Activated B cell treated with CpG ODN at 0.5 μM for 24 hours (primary cell): ENCODE data around the gene PPL. TPM values are rescaled to one million over a fixed set of nuclear protein-coding genes. Genes with fewer than 3 reads are reported as not detected.
"Not testable (repeated sequence)": the region's sequence is repeated elsewhere in the genome, so short reads cannot be mapped to it uniquely, and the experiment has no call there.

Experiments used
- ATAC-seq: fragments of 200-7000 bp; cut with Tn5 transposase; one replicate; pipeline ENCODE4 v1.10.0; 2021; ENCODE audit warnings: low read depth, mild to moderate bottlenecking, moderate library complexity
- CTCF ChIA-PET: fragments of 350-600 bp; sonication (Branson Sonifier 250); formaldehyde crosslinking; loops from one replicate; lab custom pipeline; 2021; ENCODE audit warnings: antibody characterized with exemption; lab: Charles Lee
- POLR2A ChIA-PET: fragments of 350-600 bp; sonication (Branson Sonifier 250); formaldehyde crosslinking; loops from one replicate; lab custom pipeline; 2021; ENCODE audit warnings: antibody characterized with exemption; lab: Charles Lee
- DNase-seq: peaks from one replicate; pipeline ENCODE4 v3.0.0; 2022
- H3K27ac Mint-ChIP-seq: one replicate; pipeline ENCODE4 v1.8.0; 2020; ENCODE audit warnings: mixed read lengths
- H3K27me3 Mint-ChIP-seq: one replicate; pipeline ENCODE4 v1.8.0; 2021; ENCODE audit warnings: mixed read lengths
- H3K36me3 Mint-ChIP-seq: one replicate; pipeline ENCODE4 v1.8.0; 2021; ENCODE audit warnings: low read depth, mixed read lengths
- H3K4me1 Mint-ChIP-seq: one replicate; pipeline ENCODE4 v1.8.0; 2021; ENCODE audit warnings: mixed read lengths
- H3K4me3 Mint-ChIP-seq: one replicate; pipeline ENCODE4 v1.8.0; 2020; ENCODE audit warnings: mild to moderate bottlenecking, mixed read lengths
- H3K9me3 Mint-ChIP-seq: one replicate; pipeline ENCODE4 v1.8.0; 2020; ENCODE audit warnings: mixed read lengths
- intact Hi-C: fragments of 100-400 bp; cut with micrococcal nuclease; formaldehyde crosslinking; loops from one replicate; pipeline ENCODE4 v1.15.1; 2024
- total RNA-seq: library from RNA; stranded (reverse); gene quantifications from 2 replicates; pipeline ENCODE4 v1.2.3, GENCODE V29; 2022
- TF ChIP-seq, protein P1 (sequence below): fragments of 200-600 bp; IDR thresholded peaks from one replicate; pipeline ENCODE4 v1.8.0; 2022; ENCODE audit warnings: antibody characterized with exemption, mild to moderate bottlenecking

Gene PPL
- total RNA-seq, 1 donor from 2014 or later: 0.04 TPM

DNA sequence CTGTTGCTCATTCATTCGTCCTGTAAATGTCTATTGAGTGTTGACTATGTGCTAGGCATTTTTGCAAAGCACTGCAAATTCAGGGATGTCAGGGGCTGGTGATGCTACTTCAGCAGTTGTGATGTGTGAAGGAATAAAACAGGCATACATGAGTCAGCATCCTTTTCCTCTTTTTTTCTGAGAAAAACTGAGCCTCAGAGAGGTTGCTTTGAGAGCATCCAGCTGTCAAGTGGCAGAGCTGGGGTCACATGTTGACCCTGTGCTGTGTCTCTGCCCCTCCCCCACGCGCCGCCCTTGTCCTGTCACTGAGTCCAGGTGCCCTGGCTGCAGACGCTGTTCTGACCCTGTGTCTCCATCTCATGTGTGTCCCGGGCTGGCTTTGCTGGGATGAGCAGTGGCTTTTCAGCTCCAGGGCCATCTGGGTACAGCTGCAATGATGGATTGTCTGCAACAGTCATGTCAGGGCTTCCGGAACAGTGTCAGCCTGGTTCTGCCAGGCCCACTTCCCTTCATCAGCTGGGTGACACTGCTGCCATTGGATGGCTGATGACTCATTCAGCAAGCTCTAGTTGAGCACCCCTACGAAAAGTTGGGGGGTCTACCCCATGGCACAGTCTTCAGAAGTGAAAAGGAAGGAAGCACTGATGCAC, 36.1 kb upstream of the PPL start:
- Mint-ChIP-seq H3K9me3 (no peaks in the 10 kb centered on the region), H3K4me3 (no peak overlapping the region), H3K27ac (no peak overlapping the region), H3K4me1 (peaks cover 9% of the 10 kb centered on the region), H3K27me3 (peaks cover 17% of the 10 kb centered on the region), H3K36me3 (no peaks in the 10 kb centered on the region)
- TF ChIP-seq, protein P1, sequence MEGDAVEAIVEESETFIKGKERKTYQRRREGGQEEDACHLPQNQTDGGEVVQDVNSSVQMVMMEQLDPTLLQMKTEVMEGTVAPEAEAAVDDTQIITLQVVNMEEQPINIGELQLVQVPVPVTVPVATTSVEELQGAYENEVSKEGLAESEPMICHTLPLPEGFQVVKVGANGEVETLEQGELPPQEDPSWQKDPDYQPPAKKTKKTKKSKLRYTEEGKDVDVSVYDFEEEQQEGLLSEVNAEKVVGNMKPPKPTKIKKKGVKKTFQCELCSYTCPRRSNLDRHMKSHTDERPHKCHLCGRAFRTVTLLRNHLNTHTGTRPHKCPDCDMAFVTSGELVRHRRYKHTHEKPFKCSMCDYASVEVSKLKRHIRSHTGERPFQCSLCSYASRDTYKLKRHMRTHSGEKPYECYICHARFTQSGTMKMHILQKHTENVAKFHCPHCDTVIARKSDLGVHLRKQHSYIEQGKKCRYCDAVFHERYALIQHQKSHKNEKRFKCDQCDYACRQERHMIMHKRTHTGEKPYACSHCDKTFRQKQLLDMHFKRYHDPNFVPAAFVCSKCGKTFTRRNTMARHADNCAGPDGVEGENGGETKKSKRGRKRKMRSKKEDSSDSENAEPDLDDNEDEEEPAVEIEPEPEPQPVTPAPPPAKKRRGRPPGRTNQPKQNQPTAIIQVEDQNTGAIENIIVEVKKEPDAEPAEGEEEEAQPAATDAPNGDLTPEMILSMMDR: no peak
- CTCF ChIA-PET: no interaction called here
- no peak for ATAC-seq
- POLR2A ChIA-PET: no interaction called here
- intact Hi-C loops: no loop called here
- DNase-seq: no peak

DNA sequence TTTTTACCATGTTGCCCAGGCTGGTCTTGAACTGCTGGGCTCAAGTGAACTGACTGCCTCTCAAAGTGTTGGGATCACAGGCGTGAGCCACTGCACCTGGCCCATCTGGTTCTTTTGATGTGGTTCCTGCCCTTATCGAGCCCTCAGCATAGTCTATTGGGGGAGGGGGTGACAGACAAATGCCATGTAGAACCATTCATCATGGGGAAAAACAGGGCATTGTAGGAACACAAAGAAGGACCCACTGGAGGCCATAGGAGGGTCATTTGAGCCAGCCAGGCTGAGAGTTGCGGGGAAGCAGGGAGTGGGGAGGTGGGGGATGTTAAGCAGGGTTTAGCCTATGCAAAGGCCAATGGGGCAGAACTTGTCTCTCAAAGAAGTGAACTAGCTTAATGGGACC, 33.1 kb upstream of the PPL start:
- DNase-seq (no peak), ATAC-seq (no peak)
- peaks cover 17% of the 10 kb centered on the region for H3K27me3 Mint-ChIP-seq
- no peaks in the 10 kb centered on the region for H3K36me3 Mint-ChIP-seq
- H3K4me3 Mint-ChIP-seq: no peak overlapping the region
- ChIA-PET CTCF (no interaction called here), POLR2A (no interaction called here)
- intact Hi-C loops: no loop called here
- no peaks in the 10 kb centered on the region for H3K9me3 Mint-ChIP-seq
- TF ChIP-seq, protein P1: no peak
- no peak overlapping the region for H3K27ac Mint-ChIP-seq
- no peaks in the 10 kb centered on the region for H3K4me1 Mint-ChIP-seq

DNA sequence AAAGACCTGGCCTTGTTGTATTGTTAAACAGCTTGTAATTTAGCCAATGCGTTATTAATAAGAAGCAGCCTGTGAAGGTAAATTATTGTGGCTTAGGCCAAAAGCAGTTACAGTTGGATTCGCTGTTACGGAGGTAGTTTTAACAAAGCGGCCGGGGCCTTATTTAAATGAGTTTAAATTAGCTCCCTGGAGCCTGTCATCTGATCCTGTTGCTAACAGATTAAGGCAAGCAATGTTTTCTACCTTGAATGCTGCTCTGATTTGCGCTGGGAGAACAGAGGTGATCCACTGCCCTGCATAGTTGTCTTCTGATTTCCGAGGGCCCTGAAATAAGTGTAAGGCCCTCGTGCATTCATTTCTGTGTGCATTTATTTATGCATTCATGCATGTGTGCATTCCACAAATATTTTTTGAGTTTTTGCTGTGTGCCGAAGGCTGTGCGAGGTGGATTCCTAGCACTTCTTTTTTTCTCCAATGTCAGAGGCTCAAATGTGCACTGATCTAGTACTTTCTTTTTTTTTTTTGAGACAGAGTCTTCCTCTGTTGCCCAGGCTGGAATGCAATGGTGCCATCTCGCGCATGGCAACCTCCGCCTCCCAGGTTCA, 32.0 kb upstream of the PPL start:
- DNase-seq: no peak
- Mint-ChIP-seq H3K4me3 (no peak overlapping the region), H3K27me3 (peaks cover 17% of the 10 kb centered on the region), H3K9me3 (no peaks in the 10 kb centered on the region), H3K36me3 (no peaks in the 10 kb centered on the region), H3K4me1 (no peaks in the 10 kb centered on the region), H3K27ac (no peak overlapping the region)
- ChIA-PET CTCF (no interaction called here), POLR2A (no interaction called here)
- TF ChIP-seq, protein P1: no peak
- intact Hi-C loops: no loop called here
- no peak for ATAC-seq

- H3K9me3 Mint-ChIP-seq, H3K4me1 Mint-ChIP-seq, H3K27ac Mint-ChIP-seq, DNase-seq, H3K4me3 Mint-ChIP-seq, H3K36me3 Mint-ChIP-seq, ATAC-seq, CTCF ChIA-PET, POLR2A ChIA-PET, intact Hi-C loops: not testable (repeated sequence)
- peaks cover 17% of the 10 kb centered on the region for H3K27me3 Mint-ChIP-seq
Measured at GRCh38 chr16:4968278-4968677, 31.3 kb upstream of the PPL start.

DNA sequence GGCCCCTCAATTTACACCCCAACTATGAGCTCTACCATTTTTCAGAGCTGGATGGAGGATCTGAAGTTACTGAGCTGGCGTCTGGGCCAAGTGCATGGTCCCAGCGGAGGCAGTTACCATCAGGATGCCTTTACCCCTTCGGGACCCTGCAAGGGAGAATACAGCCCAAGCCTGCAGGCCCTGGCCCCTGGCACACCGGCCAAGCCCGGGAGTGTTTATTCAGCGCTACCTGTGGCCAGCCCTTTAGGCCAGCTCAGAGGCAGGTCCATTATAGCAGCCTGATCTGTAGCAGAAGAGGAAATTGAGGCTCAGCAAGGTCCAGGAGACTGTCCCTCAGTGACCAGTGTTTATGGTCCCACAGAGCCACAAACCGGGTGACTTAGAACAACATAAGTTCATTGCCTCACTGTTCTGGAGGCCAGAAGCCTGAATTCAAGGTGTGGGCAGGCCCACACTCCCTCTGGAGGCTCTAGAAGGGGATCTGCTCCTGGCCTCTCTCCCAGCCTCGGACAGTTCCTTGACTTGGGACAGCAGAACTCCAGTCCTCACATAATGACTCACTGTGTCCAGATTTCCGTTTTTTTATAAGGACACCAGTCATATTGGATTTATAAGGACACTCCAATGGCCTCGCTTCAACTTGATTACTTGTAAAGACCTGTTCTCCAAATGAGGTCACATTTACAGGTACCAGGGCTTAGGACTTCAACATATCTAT, 29.9 kb upstream of the PPL start:
- no peak overlapping the region for H3K4me3 Mint-ChIP-seq
- ChIA-PET POLR2A (no interaction called here), CTCF (no interaction called here)
- no peak overlapping the region for H3K27ac Mint-ChIP-seq
- TF ChIP-seq, protein P1: no peak
- no peaks in the 10 kb centered on the region for H3K9me3 Mint-ChIP-seq
- H3K27me3 Mint-ChIP-seq: peaks cover 19% of the 10 kb centered on the region
- DNase-seq: no peak
- no peaks in the 10 kb centered on the region for H3K36me3 Mint-ChIP-seq
- ATAC-seq: no peak
- no peaks in the 10 kb centered on the region for H3K4me1 Mint-ChIP-seq
- intact Hi-C loops: no loop called here

DNA sequence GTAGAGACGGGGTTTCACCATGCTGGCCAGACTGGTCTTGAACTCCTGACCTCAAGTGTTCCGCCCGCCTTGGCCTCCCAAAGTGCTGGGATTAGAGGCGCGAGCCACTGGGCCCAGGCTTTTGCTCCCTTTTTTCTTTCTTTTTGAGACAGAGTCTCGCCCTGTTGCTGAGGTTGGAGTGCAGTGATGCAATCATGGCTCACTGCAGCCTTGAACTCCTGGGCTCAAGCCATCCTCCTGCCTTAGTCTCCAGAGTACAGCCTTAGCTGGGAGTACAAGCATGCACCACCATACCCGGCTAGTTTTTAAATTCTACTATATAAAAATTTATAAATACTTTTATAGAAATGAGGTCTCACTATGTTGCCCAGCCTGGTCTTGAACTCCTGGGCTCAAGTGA, 26.6 kb upstream of the PPL start:
- peaks cover 25% of the 10 kb centered on the region for H3K27me3 Mint-ChIP-seq
- POLR2A ChIA-PET, intact Hi-C loops, DNase-seq, H3K4me3 Mint-ChIP-seq, ATAC-seq, H3K27ac Mint-ChIP-seq, CTCF ChIA-PET, H3K9me3 Mint-ChIP-seq, H3K4me1 Mint-ChIP-seq, H3K36me3 Mint-ChIP-seq: not testable (repeated sequence)
